IMR-90 (cell line): Measurements from ENCODE around the gene KCNT1. TPM values are rescaled to one million over a fixed set of nuclear protein-coding genes. Genes with fewer than 3 reads are reported as not detected.

Experiments
- ATAC-seq: fragments of 200-7000 bp; cut with Tn5 transposase; 2 replicates; pipeline ENCODE4 v1.9.1; 2020; ENCODE audit warnings: low read depth, mild to moderate bottlenecking, moderate library complexity
- BruUV-seq: library from RNA; stranded (reverse); fragments of 400-500 nt; replicated peaks from 2 replicates; lab custom pipeline; 2021; lab: Mats Ljungman, UMichigan
- CTCF ChIA-PET: fragments of 300-600 bp; formaldehyde crosslinking; extraction: SDS; loops from one replicate; lab custom pipeline; 2021; ENCODE audit warnings: antibody characterized with exemption; lab: Yijun Ruan, JAX
- POLR2A ChIA-PET: fragments of 300-600 bp; sonication (Branson Sonifier 250); formaldehyde crosslinking; loops from one replicate; lab custom pipeline; 2022; ENCODE audit warnings: antibody characterized with exemption; ENCODE audit not compliant: unreplicated experiment; lab: Charles Lee
- DNase-seq: peaks from one replicate; pipeline ENCODE4 v3.0.0; 2013
- H2AFZ ChIP-seq: replicated peaks from 2 replicates; pipeline ENCODE3; 2013; ENCODE audit warnings: low read length, mild to moderate bottlenecking; ENCODE audit not compliant: poor library complexity
- H2AK5ac ChIP-seq: 2 replicates; pipeline ENCODE4 v1.6.1; 2013; ENCODE audit warnings: low read depth, low read length, inconsistent platforms
- H2AK9ac ChIP-seq: replicated peaks from 2 replicates; pipeline ENCODE3; 2013; ENCODE audit warnings: mild to moderate bottlenecking, low read depth, low read length, moderate library complexity; ENCODE audit not compliant: poor library complexity
- H2BK120ac ChIP-seq: 2 replicates; pipeline ENCODE4 v1.6.1; 2013; ENCODE audit warnings: low read depth, low read length, inconsistent platforms
- H2BK15ac ChIP-seq: 3 replicates; pipeline ENCODE4 v1.6.1; 2013; ENCODE audit warnings: low read depth, low read length, inconsistent platforms
- H2BK20ac ChIP-seq: 2 replicates; pipeline ENCODE4 v1.6.1; 2013; ENCODE audit warnings: low read depth, mild to moderate bottlenecking, inconsistent platforms, low read length, moderate library complexity
- H2BK5ac ChIP-seq: 2 replicates; pipeline ENCODE4 v1.6.1; 2013; ENCODE audit warnings: mild to moderate bottlenecking, low read depth, low read length, inconsistent platforms; ENCODE audit not compliant: poor library complexity, severe bottlenecking
- H3K14ac ChIP-seq: replicated peaks from 2 replicates; pipeline ENCODE4 v1.6.1; 2013; ENCODE audit warnings: low read depth, low read length, inconsistent platforms
- H3K18ac ChIP-seq: 2 replicates; pipeline ENCODE4 v1.6.1; 2013; ENCODE audit warnings: low read depth, low read length, control low read depth
- H3K23ac ChIP-seq: 2 replicates; pipeline ENCODE4 v1.6.1; 2013; ENCODE audit warnings: low read depth, low read length, inconsistent platforms
- H3K27ac ChIP-seq: 2 replicates; pipeline ENCODE4 v1.5.1; 2013; ENCODE audit warnings: mild to moderate bottlenecking, control low read depth, low read length; ENCODE audit not compliant: insufficient read depth
- H3K27me3 ChIP-seq: 2 replicates; pipeline ENCODE4 v1.6.1; 2013; ENCODE audit warnings: low read length; ENCODE audit not compliant: control insufficient read depth, insufficient read depth
- H3K36me3 ChIP-seq: 2 replicates; pipeline ENCODE4 v1.6.1; 2013; ENCODE audit warnings: low read length, mixed read lengths; ENCODE audit not compliant: control insufficient read depth, insufficient read depth
- H3K4ac ChIP-seq: 2 replicates; pipeline ENCODE4 v1.6.1; 2013; ENCODE audit warnings: low read depth, low read length, inconsistent platforms
- H3K4me1 ChIP-seq: 2 replicates; pipeline ENCODE4 v1.6.1; 2013; ENCODE audit warnings: low read length, mixed read lengths; ENCODE audit not compliant: control insufficient read depth, insufficient read depth
- H3K4me2 ChIP-seq: 2 replicates; pipeline ENCODE4 v1.6.1; 2013; ENCODE audit warnings: low read depth, mild to moderate bottlenecking, control low read depth, low read length, moderate library complexity
- H3K4me3 ChIP-seq: 2 replicates; pipeline ENCODE4 v1.5.1; 2013; ENCODE audit warnings: low read depth, mild to moderate bottlenecking, control low read depth, low read length, moderate library complexity; ENCODE audit not compliant: insufficient read depth
- H3K56ac ChIP-seq: 2 replicates; pipeline ENCODE4 v1.6.1; 2013; ENCODE audit warnings: low read length, inconsistent platforms; ENCODE audit not compliant: insufficient read depth; ENCODE audit errors: extremely low read depth
- H3K79me1 ChIP-seq, 2 experiments: 2 replicates each; pipeline ENCODE4 v1.6.1; 2013; ENCODE audit warnings: low read length in 2 of 2, inconsistent platforms in 1 of 2, low read depth in 1 of 2
- H3K9ac ChIP-seq: 2 replicates; pipeline ENCODE4 v1.6.1; 2013; ENCODE audit warnings: low read depth, low read length, control low read depth
- H3K9me1 ChIP-seq: 2 replicates; pipeline ENCODE4 v1.6.1; 2013; ENCODE audit warnings: low read length, inconsistent platforms; ENCODE audit not compliant: insufficient read depth
- H3K9me3 ChIP-seq: 2 replicates; pipeline ENCODE4 v1.6.1; 2013; ENCODE audit warnings: low read length; ENCODE audit not compliant: control insufficient read depth, insufficient read depth
- H4K20me1 ChIP-seq: 2 replicates; pipeline ENCODE4 v1.6.1; 2013; ENCODE audit warnings: low read length, inconsistent platforms; ENCODE audit not compliant: insufficient read depth
- H4K5ac ChIP-seq: 2 replicates; pipeline ENCODE4 v1.6.1; 2013; ENCODE audit warnings: mild to moderate bottlenecking, low read depth, low read length, control low read depth
- H4K8ac ChIP-seq, 2 experiments: 2 replicates each; pipeline ENCODE4 v1.6.1; 2013; ENCODE audit warnings: low read depth in 2 of 2, low read length in 2 of 2, control low read depth in 1 of 2, inconsistent platforms in 1 of 2
- H4K91ac ChIP-seq: 2 replicates; pipeline ENCODE4 v1.6.1; 2013; ENCODE audit warnings: low read depth, low read length, inconsistent platforms; ENCODE audit not compliant: insufficient read depth
- CHD1 ChIP-seq: IDR thresholded peaks from 2 replicates; pipeline ENCODE4 v1.6.1; 2012; ENCODE audit warnings: low read depth, low read length, improper control_type of control experiment
- FOS ChIP-seq: fragments of 150-350 bp; IDR thresholded peaks from 2 replicates; pipeline ENCODE4 v1.6.1; 2016; ENCODE audit warnings: low read depth, low read length
- MAFK ChIP-seq: IDR thresholded peaks from 2 replicates; pipeline ENCODE4 v1.6.1; 2012; ENCODE audit warnings: low read depth, low read length, improper control_type of control experiment
- NFE2L2 ChIP-seq: fragments of 150-350 bp; IDR thresholded peaks from 2 replicates; pipeline ENCODE4 v1.6.1; 2016; ENCODE audit warnings: low read depth, mild to moderate bottlenecking, low read length
- POLR2A ChIP-seq: IDR thresholded peaks from 2 replicates; pipeline ENCODE4 v1.6.1; 2012; ENCODE audit warnings: mild to moderate bottlenecking, low read depth, low read length
- RCOR1 ChIP-seq: IDR thresholded peaks from 2 replicates; pipeline ENCODE4 v1.6.1; 2012; ENCODE audit warnings: mild to moderate bottlenecking, low read length, improper control_type of control experiment; ENCODE audit not compliant: insufficient replicate concordance
- USF2 ChIP-seq: fragments of 150-350 bp; IDR thresholded peaks from 2 replicates; pipeline ENCODE4 v1.6.1; 2017; ENCODE audit warnings: mild to moderate bottlenecking, antibody characterized with exemption, low read length, low read depth
- WGBS, 2 experiments: methylation state at CpG; one replicate each; pipeline versions ENCODE4 v1.1.5 to v1.1.7; 2013; ENCODE audit warnings: missing lambda C conversion rate in 2 of 2; ENCODE audit not compliant: insufficient read length in 1 of 2; ENCODE audit errors: extremely low coverage in 2 of 2; 5-methylcytosine and 5-hydroxymethylcytosine counted together
- dilution Hi-C: fragments of 300-500 bp; cut with HindIII; formaldehyde crosslinking; loops from one replicate; pipeline ENCODE4 v1.14.3; 2018; ENCODE audit warnings: low sequenced_read_pairs; ENCODE audit not compliant: unreplicated experiment
- in situ Hi-C: fragments of 300-500 bp; cut with MboI; formaldehyde crosslinking; loops from 3 replicates; pipeline ENCODE4 v1.14.3; 2019; ENCODE audit warnings: low sequenced_read_pairs, inconsistent platforms, mixed read lengths
- intact Hi-C: fragments of 100-400 bp; cut with micrococcal nuclease; formaldehyde crosslinking; loops from 2 replicates; pipeline ENCODE4 v1.10.0; 2022
- polyA plus RNA-seq, 3 experiments: library from polyadenylated mRNA; depleted of rRNA; stranded (reverse); fragments of >200 nt; gene quantifications; 2 replicates each; pipeline ENCODE4 v1.2.3, GENCODE V29; 2012; ENCODE audit warnings: low replicate concordance in 1 of 3
- total RNA-seq: library from RNA; depleted of rRNA; stranded (reverse); fragments of >200 nt; gene quantifications from 2 replicates; pipeline ENCODE4 v1.2.3, GENCODE V29; 2012
- TF ChIP-seq, protein P1 (sequence below): conservative IDR thresholded peaks from 2 replicates; pipeline ENCODE4 v1.5.1; 2012; ENCODE audit warnings: mild to moderate bottlenecking, low read depth, low read length, improper control_type of control experiment

The KCNT1 gene
- total and polyA plus RNA-seq, 2 of the 4 experiments (the other 2 are of a cell fraction): not detected

DNA sequence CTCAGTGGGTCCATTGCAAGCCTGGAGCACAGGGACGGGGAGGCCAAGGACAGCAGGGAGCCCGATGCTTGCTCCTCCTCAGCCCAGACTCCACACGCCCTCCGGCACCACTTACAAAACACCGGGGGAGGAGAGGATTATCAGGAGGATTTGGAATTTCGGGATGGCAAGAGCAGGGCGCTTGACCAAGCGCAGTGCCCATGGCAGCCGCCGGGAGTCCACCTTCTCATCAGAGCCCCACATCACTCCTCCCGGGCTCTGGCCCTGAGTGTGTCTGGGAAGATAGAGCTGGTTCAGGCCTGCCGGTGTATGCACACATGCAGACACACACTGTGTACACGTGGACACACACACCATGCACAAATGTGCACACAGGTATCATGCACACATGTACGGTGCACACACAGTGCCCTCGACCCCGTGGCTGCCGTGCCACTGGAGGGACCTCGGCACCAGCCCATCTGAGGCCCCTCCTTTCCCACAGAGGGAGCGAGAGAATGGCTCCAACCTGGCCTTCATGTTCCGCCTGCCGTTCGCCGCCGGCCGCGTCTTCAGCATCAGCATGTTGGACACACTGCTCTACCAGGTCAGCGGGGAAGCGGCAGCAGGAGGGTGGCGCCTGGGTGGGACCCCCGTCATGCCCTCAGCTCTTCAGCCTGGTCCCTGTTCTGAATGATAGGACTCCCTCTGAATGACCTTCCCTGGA lies 81.7 kb downstream of the KCNT1 start:
- no peak overlapping the region for H3K9ac ChIP-seq
- no peak overlapping the region for H4K5ac ChIP-seq
- no peaks in the 10 kb centered on the region for H3K79me1 ChIP-seq
- peak overlapping the region; percentile 13 for H2AFZ ChIP-seq
- CTCF ChIA-PET: no interaction called here
- TF ChIP-seq USF2: no peak
- no peak for TF ChIP-seq NFE2L2
- TF ChIP-seq RCOR1: no peak
- TF ChIP-seq FOS: no peak
- no peak for TF ChIP-seq POLR2A
- TF ChIP-seq CHD1: no peak
- TF ChIP-seq MAFK: no peak
- TF ChIP-seq, protein P1, sequence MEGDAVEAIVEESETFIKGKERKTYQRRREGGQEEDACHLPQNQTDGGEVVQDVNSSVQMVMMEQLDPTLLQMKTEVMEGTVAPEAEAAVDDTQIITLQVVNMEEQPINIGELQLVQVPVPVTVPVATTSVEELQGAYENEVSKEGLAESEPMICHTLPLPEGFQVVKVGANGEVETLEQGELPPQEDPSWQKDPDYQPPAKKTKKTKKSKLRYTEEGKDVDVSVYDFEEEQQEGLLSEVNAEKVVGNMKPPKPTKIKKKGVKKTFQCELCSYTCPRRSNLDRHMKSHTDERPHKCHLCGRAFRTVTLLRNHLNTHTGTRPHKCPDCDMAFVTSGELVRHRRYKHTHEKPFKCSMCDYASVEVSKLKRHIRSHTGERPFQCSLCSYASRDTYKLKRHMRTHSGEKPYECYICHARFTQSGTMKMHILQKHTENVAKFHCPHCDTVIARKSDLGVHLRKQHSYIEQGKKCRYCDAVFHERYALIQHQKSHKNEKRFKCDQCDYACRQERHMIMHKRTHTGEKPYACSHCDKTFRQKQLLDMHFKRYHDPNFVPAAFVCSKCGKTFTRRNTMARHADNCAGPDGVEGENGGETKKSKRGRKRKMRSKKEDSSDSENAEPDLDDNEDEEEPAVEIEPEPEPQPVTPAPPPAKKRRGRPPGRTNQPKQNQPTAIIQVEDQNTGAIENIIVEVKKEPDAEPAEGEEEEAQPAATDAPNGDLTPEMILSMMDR: no peak
- no peak overlapping the region for H3K4me3 ChIP-seq
- 70% methylated on average over 2 of the region's 30 CpGs; no CpG with 5 or more reads in 1 of the 2 experiments for WGBS, 2 experiments
- H4K8ac ChIP-seq: no peak overlapping the region
- no peak overlapping the region for H3K56ac ChIP-seq
- H3K4ac ChIP-seq: no peak overlapping the region
- intact Hi-C loops (no loop called here), in situ Hi-C loops (no loop called here), dilution Hi-C loops (no loop called here)
- H4K20me1 ChIP-seq: no peaks in the 10 kb centered on the region
- no peak overlapping the region for H2AK5ac ChIP-seq
- ATAC-seq: no peak
- no peak overlapping the region for H3K4me2 ChIP-seq
- H2BK120ac ChIP-seq: no peak overlapping the region
- DNase-seq: no peak
- POLR2A ChIA-PET: no interaction called here
- H4K91ac ChIP-seq: no peak overlapping the region
- no peak overlapping the region for H3K14ac ChIP-seq
- H3K4me1 ChIP-seq: no peaks in the 10 kb centered on the region
- no peaks in the 10 kb centered on the region for H3K9me3 ChIP-seq
- H2BK15ac ChIP-seq: no peak overlapping the region
- H3K27me3 ChIP-seq: peaks cover 27% of the 10 kb centered on the region; the same call in 1 of the 2 replicates
- no peak overlapping the region for H2BK5ac ChIP-seq
- no peaks in the 10 kb centered on the region for H3K36me3 ChIP-seq
- no peak overlapping the region for H2BK20ac ChIP-seq
- no peak overlapping the region for H3K18ac ChIP-seq
- H2AK9ac ChIP-seq: no peak overlapping the region
- H3K27ac ChIP-seq: no peak overlapping the region
- BruUV-seq: no TSS peak
- no peaks in the 10 kb centered on the region for H3K9me1 ChIP-seq
- H3K23ac ChIP-seq: no peak overlapping the region
